ENCODE results near the gene GRP. TPM values are rescaled to one million over a fixed set of nuclear protein-coding genes. Genes with fewer than 3 reads are reported as not detected.

Gene GRP
- total and polyA plus RNA-seq, 2 of the 4 experiments (the other 2 are of a cell fraction) = not detected

DNA sequence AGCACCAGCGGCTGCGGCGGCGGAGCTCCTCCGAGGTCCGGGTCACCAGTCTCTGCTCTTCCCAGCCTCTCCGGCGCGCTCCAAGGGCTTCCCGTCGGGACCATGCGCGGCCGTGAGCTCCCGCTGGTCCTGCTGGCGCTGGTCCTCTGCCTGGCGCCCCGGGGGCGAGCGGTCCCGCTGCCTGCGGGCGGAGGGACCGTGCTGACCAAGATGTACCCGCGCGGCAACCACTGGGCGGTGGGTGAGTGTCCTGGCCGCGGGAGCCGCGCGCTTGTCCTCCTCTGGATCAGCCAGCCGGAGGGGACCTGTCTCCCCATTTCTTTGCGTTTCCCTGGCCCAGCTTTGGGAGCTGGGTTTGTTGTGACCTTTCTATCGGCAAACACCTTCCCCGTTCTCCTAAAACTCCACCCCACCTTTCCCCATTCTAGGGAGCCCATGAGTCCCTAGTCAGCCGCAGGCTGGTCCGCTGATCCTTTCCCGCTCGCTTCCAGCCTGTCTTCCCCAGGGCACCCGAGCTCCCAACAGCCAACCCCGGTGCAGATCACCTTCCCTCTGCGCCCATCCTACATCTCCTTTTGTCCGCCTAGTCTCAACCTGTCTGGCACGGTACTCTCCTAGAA is 316 bp downstream of the GRP start:
- H2BK5ac ChIP-seq (ENCODE audit: low read depth, low read length, poor library complexity, severe bottlenecking) = no peak overlapping the region
- no peak overlapping the region for H3K4me3 ChIP-seq (ENCODE audit: insufficient read depth, low read depth, low read length)
- in situ Hi-C loops (cut with MboI; ENCODE audit: low sequenced_read_pairs) = no loop called here
- DNase-seq (no peak), ATAC-seq (ENCODE audit: low read depth) (no peak)
- H3K4me2 ChIP-seq (ENCODE audit: low read depth, low read length) = no peak overlapping the region
- dilution Hi-C loops (cut with HindIII; ENCODE audit: low sequenced_read_pairs, unreplicated experiment) = no loop called here
- no peak overlapping the region for H3K9ac ChIP-seq (ENCODE audit: low read depth, low read length)
- no peak overlapping the region for H3K56ac ChIP-seq (ENCODE audit: extremely low read depth, insufficient read depth, low read length)
- no peak overlapping the region for H3K4ac ChIP-seq (ENCODE audit: low read depth, low read length)
- TF ChIP-seq FOS (IDR thresholded peaks at IDR 0.05; ENCODE audit: low read depth, low read length) (no peak), CHD1 (IDR thresholded peaks at IDR 0.05; ENCODE audit: low read depth, low read length) (no peak), NFE2L2 (IDR thresholded peaks at IDR 0.05; ENCODE audit: low read depth, low read length) (no peak), RFX5 (IDR thresholded peaks at IDR 0.05; ENCODE audit: low read depth, low read length) (no peak), MAFK (IDR thresholded peaks at IDR 0.05; ENCODE audit: low read depth, low read length) (no peak), MXI1 (IDR thresholded peaks at IDR 0.05; ENCODE audit: borderline replicate concordance, low read depth, low read length) (no peak), MAZ (IDR thresholded peaks at IDR 0.05; ENCODE audit: borderline replicate concordance, low read depth, low read length) (no peak), RAD21 (IDR thresholded peaks at IDR 0.05; ENCODE audit: low read length) (no peak), SMC3 (IDR thresholded peaks at IDR 0.05; ENCODE audit: low read depth, low read length) (no peak), CEBPB (IDR thresholded peaks at IDR 0.05; ENCODE audit: low read depth, low read length) (no peak), RCOR1 (IDR thresholded peaks at IDR 0.05; ENCODE audit: insufficient replicate concordance, low read length) (no peak), POLR2A (IDR thresholded peaks at IDR 0.05; ENCODE audit: low read depth, low read length) (no peak), BHLHE40 (IDR thresholded peaks at IDR 0.05; ENCODE audit: low read depth, low read length) (no peak)
- TF ChIP-seq, protein P1, sequence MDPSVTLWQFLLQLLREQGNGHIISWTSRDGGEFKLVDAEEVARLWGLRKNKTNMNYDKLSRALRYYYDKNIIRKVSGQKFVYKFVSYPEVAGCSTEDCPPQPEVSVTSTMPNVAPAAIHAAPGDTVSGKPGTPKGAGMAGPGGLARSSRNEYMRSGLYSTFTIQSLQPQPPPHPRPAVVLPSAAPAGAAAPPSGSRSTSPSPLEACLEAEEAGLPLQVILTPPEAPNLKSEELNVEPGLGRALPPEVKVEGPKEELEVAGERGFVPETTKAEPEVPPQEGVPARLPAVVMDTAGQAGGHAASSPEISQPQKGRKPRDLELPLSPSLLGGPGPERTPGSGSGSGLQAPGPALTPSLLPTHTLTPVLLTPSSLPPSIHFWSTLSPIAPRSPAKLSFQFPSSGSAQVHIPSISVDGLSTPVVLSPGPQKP (IDR thresholded peaks at IDR 0.05; ENCODE audit: borderline replicate concordance, low read depth, low read length) = no peak
- TF ChIP-seq, protein P2, sequence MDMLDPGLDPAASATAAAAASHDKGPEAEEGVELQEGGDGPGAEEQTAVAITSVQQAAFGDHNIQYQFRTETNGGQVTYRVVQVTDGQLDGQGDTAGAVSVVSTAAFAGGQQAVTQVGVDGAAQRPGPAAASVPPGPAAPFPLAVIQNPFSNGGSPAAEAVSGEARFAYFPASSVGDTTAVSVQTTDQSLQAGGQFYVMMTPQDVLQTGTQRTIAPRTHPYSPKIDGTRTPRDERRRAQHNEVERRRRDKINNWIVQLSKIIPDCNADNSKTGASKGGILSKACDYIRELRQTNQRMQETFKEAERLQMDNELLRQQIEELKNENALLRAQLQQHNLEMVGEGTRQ (IDR thresholded peaks at IDR 0.05; ENCODE audit: low read depth, low read length) = no peak
- H3K23ac ChIP-seq (ENCODE audit: low read depth, low read length) = no peak overlapping the region
- H3K79me1 ChIP-seq (ENCODE audit: low read depth in 1 of 2, low read length in 2 of 2) = no peaks in the 10 kb centered on the region
- H2AFZ ChIP-seq (replicated peaks; ENCODE audit: low read length, poor library complexity) = peak overlapping the region; percentile 17
- no peak overlapping the region for H3K14ac ChIP-seq (replicated peaks; ENCODE audit: low read depth, low read length)
- ChIA-PET POLR2A (ENCODE audit: unreplicated experiment) (no interaction called here), CTCF (no interaction called here)
- no peak overlapping the region for H2BK15ac ChIP-seq (ENCODE audit: low read depth, low read length)
- no peak overlapping the region for H4K91ac ChIP-seq (ENCODE audit: insufficient read depth, low read depth, low read length)
- H3K9me1 ChIP-seq (ENCODE audit: insufficient read depth, low read length) = no peaks in the 10 kb centered on the region
- 3% methylated on average over 17 of the region's 46 CpGs; no CpG with 5 or more reads in 1 of the 2 experiments for WGBS, 2 experiments (ENCODE audit: extremely low coverage in 2 of 2, insufficient read length in 1 of 2)
- H4K20me1 ChIP-seq (ENCODE audit: insufficient read depth, low read length) = no peaks in the 10 kb centered on the region; the same call in 1 of the 2 replicates
- no peak overlapping the region for H2AK5ac ChIP-seq (ENCODE audit: low read depth, low read length)
- H3K27ac ChIP-seq (ENCODE audit: insufficient read depth, low read length) = no peak overlapping the region
- H3K18ac ChIP-seq (ENCODE audit: low read depth, low read length) = no peak overlapping the region
- H2BK20ac ChIP-seq (ENCODE audit: low read depth, low read length) = no peak overlapping the region
- no peaks in the 10 kb centered on the region for H3K4me1 ChIP-seq (ENCODE audit: control insufficient read depth, insufficient read depth, low read length)
- no peak overlapping the region for H2BK120ac ChIP-seq (ENCODE audit: low read depth, low read length)
- intact Hi-C loops (cut with micrococcal nuclease) = no loop called here
- no peak overlapping the region for H4K8ac ChIP-seq (ENCODE audit: low read depth in 2 of 2, low read length in 2 of 2)
- no peak overlapping the region for H4K5ac ChIP-seq (ENCODE audit: low read depth, low read length)
- no peaks in the 10 kb centered on the region for H3K36me3 ChIP-seq (ENCODE audit: control insufficient read depth, insufficient read depth, low read length)
- H2AK9ac ChIP-seq (replicated peaks; ENCODE audit: low read depth, low read length, poor library complexity) = no peak overlapping the region
- BruUV-seq (replicated peaks) = no TSS peak
- H3K9me3 ChIP-seq (ENCODE audit: control insufficient read depth, insufficient read depth, low read length) = no peaks in the 10 kb centered on the region
- H3K27me3 ChIP-seq (ENCODE audit: control insufficient read depth, insufficient read depth, low read length) = peaks cover 75% of the 10 kb centered on the region
